ENCODE results near the gene PKN2.

DNA sequence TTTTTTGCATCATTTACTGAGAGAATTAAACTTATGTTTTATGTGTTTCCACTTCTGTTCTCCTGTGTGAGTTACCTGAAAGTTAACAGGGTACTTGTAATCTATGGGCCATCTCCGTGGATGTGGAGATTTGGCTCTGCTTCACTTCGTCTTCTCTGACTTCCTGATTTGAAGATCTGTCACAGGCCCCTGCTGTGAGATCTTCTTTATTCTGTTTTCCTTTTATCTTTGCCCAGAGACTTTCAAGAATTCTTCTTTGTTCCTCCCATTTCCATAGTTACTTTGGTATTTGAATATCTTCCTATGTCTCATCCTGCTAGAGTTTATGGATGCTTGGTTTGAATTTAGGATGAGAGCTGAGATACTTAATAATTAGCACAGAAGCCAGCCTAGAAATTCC is 35.4 kb upstream of the PKN2 start:
- TF ChIP-seq, protein P1, sequence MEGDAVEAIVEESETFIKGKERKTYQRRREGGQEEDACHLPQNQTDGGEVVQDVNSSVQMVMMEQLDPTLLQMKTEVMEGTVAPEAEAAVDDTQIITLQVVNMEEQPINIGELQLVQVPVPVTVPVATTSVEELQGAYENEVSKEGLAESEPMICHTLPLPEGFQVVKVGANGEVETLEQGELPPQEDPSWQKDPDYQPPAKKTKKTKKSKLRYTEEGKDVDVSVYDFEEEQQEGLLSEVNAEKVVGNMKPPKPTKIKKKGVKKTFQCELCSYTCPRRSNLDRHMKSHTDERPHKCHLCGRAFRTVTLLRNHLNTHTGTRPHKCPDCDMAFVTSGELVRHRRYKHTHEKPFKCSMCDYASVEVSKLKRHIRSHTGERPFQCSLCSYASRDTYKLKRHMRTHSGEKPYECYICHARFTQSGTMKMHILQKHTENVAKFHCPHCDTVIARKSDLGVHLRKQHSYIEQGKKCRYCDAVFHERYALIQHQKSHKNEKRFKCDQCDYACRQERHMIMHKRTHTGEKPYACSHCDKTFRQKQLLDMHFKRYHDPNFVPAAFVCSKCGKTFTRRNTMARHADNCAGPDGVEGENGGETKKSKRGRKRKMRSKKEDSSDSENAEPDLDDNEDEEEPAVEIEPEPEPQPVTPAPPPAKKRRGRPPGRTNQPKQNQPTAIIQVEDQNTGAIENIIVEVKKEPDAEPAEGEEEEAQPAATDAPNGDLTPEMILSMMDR (IDR thresholded peaks at IDR 0.05 in 4 of 5, conservative IDR thresholded peaks at IDR 0.05 in 1 of 5), result no peak
- no peak for TF ChIP-seq POLR2A (IDR thresholded peaks at IDR 0.05)

Measured in gastrocnemius medialis (tissue), 4 donors.